Measurements from ENCODE around the gene SLC22A14. TPM values are rescaled to one million over a fixed set of nuclear protein-coding genes. Genes with fewer than 3 reads are reported as not detected.
A peak's percentile ranks its signal among the peaks of the same experiment; 100 is the strongest.
"Not testable (repeated sequence)": the region's sequence is repeated elsewhere in the genome, so short reads cannot be mapped to it uniquely, and the experiment has no call there.

Gene SLC22A14
- total RNA-seq, 1 donor from 2014 or later = 0.17 TPM

- no peak for DNase-seq
Measured at GRCh38 chr3:38271553-38271952, 10.5 kb upstream of the SLC22A14 start.

DNA sequence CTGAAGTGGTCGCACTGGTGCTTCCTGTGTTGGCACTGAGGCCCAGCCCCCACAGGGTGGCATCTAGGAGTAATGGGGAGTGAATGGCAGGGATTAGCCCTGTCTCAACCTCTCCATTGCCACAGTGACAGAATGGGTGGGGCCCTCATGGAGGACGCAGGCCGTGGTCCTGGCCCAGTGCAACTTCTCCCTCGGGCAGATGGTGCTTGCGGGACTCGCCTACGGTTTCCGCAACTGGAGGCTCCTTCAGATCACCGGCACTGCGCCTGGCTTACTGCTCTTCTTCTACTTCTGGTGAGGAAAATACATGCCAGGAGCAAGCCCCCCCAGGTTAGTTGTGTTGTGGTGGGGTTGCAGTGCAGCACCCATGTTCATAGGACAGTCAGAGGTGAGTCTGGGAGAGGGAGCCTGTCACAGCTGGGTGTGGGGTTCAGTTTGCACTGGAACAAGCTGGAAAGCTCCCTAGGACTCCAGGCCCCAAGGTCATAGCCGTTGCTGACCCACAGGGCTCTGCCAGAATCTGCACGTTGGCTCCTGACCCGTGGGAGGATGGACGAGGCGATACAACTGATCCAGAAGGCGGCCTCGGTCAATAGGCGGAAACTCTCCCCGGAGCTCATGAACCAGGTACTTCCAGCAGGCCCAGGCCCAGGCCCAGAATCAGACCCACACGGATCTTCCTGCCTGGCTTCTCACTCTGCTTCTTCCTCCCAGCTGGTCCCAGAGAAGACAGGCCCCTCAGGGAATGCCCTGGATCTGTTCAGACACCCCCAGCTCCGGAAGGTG lies 7.0 kb upstream of the SLC22A14 start:
- DNase-seq = no peak

GRCh38 chr3:38275658-38276057 lies 6.4 kb upstream of the SLC22A14 start:
- DNase-seq = no peak

DNA sequence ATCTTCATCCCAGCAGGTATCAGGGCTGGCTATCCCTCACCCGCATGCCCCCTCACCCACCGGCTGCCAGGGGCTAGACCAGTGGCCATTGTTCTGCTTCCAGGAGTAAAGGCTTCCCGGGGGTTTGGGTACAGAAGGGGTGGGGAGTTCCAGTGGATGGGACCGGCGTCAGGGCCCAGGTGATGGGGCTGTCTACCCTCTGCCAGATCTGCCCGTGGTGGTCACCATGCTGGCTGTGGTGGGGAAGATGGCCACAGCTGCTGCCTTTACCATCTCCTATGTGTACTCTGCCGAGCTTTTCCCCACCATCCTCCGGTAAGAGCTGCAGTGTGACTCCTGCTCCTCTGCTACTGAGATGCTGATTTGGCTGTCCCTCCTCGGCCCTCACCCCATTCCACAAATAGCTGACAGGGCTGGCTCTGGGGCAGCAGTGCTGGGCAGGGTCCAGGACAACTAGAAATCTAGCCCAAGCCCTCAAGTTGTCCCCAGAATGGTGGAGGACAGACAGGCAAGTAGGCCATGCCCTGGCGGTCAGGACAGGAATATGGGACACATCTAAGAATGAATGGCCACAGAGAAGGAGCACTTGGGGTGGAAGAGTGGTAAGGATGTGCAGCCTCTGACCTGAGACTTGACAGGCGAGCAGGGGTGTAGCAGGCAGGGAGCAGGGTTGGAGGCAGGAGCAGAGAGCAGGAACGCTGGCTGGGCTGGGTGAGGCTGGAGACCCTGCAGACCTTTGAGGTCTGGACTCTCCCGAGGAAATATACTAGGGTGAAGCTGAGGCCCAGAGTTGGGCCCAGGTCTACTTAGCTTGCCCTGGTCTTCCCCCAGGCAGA lies 5.8 kb upstream of the SLC22A14 start:
- no peak for DNase-seq

DNA sequence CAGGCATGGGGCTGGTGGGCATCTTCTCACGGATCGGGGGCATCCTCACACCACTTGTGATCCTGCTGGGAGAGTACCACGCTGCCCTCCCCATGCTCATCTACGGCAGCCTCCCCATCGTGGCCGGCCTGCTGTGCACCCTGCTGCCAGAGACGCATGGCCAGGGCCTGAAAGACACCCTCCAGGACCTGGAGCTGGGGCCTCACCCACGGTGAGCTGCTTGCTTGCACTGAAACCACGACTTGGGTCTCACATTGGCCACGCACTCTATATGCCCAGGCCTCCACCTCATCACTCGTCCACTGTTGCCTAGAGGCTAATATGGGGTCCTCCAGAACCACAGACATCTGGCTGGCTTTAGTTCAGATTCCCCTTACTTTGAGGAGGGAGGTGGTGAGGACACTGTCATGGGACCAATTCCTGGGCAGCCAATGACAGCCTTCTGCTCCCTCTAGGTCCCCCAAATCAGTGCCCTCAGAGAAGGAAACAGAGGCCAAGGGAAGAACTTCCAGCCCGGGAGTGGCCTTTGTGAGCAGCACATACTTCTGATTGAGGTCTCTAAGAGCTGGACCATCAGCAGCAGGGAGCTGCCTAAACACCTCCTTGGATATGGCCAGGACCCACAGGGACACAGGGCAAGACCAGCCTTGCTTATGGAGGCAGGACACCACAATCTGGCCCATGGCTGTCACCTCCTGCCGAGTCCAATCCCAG lies 5.0 kb upstream of the SLC22A14 start:
- no peak for DNase-seq

DNA sequence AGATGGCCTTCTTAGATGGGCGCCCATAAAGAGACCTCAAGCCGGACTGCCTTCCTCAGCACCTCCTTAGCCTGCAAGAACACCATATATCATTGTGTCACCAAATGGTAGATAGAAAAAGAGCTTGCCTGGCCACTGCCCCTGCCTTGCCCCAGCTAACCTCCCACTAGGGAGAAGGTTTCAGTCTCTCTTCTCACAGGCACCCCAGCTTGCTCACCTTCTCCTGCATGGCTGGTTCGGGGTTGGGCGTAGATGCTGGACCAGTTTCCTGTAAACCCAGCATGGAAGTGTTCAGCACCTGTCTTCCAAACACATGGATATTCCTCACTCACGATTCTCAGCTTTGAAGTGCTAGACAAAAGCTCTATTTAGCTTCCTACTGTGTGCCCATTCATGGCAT lies 3.3 kb upstream of the SLC22A14 start:
- no peak for DNase-seq

- DNase-seq = no peak
Measured at GRCh38 chr3:38283810-38284755, 2.0 kb downstream of the SLC22A14 start.

DNA sequence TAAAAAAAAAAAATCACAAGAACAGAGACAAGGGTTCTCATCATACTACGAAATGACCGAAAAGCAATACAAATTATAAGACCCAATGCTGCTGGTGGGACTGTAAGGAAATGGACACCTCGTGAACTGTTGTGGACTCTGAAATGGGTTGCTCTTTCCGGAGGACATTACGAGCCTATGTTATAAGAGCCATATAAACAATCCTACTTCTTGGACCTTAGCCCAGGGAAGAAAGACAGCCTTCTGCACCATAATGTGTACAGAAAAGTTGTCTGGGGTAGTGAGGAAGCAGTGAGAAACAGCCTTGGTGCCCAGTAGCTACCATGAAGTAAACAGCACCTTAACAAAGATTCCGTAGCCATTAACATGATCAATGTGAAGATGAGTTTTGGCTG lies 2.7 kb downstream of the SLC22A14 start:
- no peak for DNase-seq

DNA sequence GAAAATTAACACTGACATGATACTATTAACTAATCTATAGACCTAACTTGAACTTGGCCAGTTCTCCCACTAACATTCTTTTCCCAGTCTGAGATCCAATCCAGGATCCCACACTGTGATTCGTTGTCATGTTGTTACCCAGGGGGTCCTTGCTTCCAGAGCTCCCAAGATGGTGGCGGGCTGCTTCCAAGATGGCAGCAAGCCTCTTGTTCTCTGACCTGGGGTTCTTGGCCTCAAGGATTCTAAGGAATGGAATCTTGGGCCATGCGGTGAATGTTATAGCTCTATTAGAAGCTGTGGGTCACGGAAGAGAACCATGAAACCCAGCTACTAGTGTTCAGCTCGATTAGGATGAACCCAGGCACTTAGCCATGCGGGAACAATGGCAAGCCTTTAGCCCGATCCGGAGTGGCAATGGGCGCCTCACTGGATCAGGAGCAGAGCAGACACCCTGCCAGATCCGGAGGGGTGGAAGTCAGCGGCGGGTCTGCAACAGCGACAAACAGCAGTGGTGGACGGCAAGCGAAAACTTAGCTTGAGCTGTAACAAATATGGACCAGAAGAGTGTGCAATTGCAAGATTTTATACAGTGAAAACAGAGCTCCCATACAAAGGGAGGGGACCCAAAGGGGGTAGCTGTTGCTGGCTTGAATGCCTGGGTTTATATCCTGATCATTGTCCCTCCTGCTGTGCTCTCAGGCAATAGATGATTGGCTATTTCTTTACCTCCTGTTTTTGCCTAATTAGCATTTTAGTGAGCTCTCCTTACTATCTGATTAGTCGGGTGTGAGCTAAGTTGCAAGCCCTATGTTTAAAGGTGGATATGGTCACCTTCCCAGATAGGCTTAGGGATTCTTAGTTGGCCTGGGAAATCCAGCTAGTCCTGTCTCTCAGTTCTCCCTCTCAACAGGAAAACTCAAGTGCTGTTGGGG lies 7.5 kb downstream of the SLC22A14 start:
- not testable (repeated sequence) for DNase-seq

DNA sequence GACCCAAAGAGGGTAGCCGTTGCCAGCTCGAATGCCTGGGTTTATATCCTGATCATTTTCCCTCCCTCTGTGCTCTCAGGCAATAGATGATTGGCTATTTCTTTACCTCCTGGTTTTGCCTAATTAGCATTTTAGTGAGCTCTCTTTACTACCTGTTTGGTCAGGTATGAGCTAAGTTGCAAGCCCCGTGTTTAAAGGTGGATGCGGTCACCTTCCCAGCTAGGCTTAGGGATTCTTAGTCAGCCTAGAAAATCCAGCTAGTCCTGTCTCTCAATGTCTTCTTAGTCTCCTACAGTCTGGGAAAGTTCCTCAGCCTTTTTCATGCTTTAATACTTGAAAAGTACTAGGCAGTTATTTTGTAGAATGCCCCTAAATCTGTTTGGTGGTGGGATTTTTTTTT lies 15.0 kb downstream of the SLC22A14 start:
- DNase-seq = not testable (repeated sequence)

GRCh38 chr3:38297537-38297936 lies 15.4 kb downstream of the SLC22A14 start:
- no peak for DNase-seq

- DNase-seq = peak; percentile 41
Measured at GRCh38 chr3:38297947-38298711, 16.0 kb downstream of the SLC22A14 start.

DNA sequence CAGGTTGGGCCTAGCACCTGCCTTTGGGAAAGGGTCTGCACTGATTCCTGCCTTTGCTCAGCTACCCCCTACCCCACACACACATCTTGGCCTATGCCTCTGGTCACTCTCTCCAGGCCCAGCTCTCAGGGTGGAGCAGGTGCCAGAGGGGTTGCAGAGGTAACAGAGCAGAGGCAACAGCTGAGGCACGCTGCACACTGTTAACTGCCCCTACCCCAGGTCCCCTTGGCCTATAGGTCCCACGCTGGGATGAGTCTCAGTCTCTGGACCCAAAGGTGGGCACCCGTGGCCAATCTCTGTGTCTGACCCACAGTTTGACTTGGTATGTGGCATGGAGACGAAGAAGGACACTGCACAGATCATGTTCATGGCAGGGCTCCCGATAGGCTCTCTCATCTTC lies 24.8 kb downstream of the SLC22A14 start:
- no peak for DNase-seq

GRCh38 chr3:38307599-38307998 lies 25.5 kb downstream of the SLC22A14 start:
- no peak for DNase-seq

DNA sequence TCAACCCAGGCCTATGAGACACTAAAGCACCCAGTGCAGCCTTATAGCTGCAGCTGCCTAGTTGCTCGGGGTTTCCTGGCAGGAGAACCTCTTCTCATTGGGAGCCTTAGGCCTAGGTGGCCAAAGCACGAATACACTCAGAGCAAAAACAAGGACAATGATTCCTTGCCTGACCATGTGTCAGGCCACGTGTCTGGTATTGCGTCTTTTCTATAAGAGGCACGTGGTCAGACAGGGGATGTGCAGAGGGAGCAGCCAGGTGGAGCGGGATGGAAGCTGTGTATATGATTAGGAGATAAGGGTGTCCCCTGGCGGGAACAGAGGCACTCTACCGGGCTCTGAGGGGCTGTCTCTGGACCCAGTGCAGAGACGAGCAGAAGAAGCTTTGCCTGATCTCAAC lies 26.4 kb downstream of the SLC22A14 start:
- DNase-seq = no peak

DNA sequence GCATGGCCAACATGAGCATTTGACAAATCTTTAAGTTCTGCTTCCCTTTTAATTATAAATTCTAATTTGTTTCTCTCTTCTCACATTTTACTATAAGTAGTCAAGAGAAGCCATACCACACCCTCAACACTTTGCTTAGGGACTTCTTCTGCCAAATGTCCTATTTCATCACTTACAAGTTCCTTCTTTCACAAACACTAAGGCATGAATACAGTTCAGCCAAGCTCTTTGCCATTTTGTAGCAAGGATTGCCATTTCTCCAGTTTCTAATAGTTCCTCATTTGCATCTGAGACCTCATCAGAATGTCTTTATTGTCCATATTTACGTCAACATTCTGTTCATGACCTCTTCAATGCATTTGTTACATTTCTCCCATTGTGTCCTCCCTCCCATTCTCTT lies 29.4 kb downstream of the SLC22A14 start:
- no peak for DNase-seq

DNA sequence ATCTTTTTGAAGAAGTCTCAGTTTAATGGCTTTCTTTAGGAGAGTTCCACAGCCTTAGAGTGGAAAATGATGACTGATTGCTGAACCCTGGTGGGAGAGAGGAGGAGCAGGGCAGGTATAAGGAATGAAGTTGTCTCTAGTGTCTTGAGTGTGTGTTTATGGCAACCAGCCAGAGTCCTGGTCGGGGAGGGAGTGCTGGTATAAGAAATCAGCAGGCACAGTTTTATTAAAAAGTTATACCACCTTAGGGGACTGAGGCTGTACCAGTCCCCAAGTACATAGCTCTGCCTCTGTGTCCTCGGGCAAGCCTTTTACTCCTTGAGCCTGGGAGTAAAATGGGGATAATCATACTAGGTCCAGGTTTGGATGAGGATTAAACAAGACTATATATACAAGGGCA lies 29.8 kb downstream of the SLC22A14 start:
- DNase-seq = no peak

DNA sequence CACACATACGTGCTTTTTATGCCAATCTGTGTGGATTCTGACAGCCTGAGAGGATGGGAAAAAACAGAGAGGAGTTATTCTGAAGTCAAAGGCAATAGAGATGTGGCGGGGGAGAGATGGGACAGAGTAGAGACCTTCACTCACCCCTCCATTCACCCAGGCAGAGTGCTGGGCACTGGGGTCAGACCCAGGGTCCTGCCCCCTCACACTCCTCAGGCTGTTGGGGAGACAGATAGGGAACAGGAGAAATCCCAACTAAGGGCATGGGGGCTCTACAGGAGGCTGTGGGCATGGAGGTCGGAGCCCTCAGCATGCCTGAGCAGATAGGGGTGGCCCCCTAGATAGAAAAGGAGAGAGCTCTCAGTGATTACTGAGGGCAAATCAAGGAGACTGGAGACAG lies 30.3 kb downstream of the SLC22A14 start:
- DNase-seq = no peak

GRCh38 chr3:38313263-38313662 lies 31.2 kb downstream of the SLC22A14 start:
- no peak for DNase-seq

DNA sequence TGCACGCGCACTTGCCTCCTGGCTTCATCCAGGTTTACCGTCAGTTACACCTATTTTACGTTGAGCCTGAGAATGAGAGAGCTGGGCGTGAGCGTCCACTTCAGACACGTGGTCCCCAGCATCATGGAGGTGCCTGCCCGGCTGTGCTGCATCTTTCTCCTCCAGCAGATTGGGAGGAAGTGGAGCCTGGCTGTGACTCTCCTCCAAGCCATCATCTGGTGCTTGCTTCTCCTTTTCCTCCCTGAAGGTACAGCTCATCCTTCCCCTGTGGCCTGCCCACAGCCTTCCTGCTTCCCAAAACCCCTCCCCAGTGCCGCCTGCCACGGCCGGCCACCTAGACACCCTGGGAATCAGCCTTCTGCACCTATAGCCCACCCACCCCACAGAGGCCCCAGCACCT lies 31.6 kb downstream of the SLC22A14 start:
- no peak for DNase-seq

Measured in dermis blood vessel endothelial cell (primary cell).